ENCODE results near the gene PPP3CA.

- no peak for TF ChIP-seq SUZ12 (IDR thresholded peaks at IDR 0.05)
- TF ChIP-seq TARDBP (IDR thresholded peaks at IDR 0.05) = no peak
- TF ChIP-seq ZNF384 (IDR thresholded peaks at IDR 0.05) = no peak
- no peak for TF ChIP-seq SP1 (IDR thresholded peaks at IDR 0.05)
- no peak for TF ChIP-seq L3MBTL2 (conservative IDR thresholded peaks at IDR 0.05)
- no peak for TF ChIP-seq LEF1 (IDR thresholded peaks at IDR 0.05; ENCODE audit: borderline replicate concordance)
- TF ChIP-seq FOXM1 (IDR thresholded peaks at IDR 0.05; ENCODE audit: borderline replicate concordance) = no peak
- TF ChIP-seq FOXK2 (IDR thresholded peaks at IDR 0.05) = no peak
These were observed 194.8 kb downstream of the PPP3CA start for GRCh38 chr4:101152521-101152920.

Measured in HEK293T (cell line).